ENCODE results near the gene FPR3. TPM values are rescaled to one million over a fixed set of nuclear protein-coding genes. Genes with fewer than 3 reads are reported as not detected.
"Not testable (repeated sequence)": the region's sequence is repeated elsewhere in the genome, so short reads cannot be mapped to it uniquely, and the experiment has no call there.

FPR3 gene
- total RNA-seq, 1 experiment from 2014 or later = not detected

DNA sequence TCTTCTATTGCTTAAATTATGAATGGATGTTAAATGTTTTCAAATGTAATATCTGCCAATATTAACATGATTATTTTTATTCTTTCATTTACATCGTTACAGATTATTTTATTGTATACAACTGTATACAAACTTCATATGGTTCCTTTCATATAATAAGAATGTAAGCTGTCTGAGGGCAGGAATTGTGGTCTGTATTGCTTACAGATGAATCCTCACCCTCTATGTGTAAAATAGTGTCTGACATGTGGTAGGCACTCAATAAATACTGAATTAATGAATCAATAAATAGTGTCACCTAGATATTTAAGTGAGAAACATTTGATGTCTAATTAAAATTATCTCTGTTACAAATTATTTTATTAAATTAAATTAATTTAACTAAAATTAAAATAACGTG, 7.8 kb downstream of the FPR3 start:
- in situ Hi-C loops (cut with HindIII; ENCODE audit: low pct_unique_long_range_greater_than_20kb, low sequenced_read_pairs) = no loop called here

DNA sequence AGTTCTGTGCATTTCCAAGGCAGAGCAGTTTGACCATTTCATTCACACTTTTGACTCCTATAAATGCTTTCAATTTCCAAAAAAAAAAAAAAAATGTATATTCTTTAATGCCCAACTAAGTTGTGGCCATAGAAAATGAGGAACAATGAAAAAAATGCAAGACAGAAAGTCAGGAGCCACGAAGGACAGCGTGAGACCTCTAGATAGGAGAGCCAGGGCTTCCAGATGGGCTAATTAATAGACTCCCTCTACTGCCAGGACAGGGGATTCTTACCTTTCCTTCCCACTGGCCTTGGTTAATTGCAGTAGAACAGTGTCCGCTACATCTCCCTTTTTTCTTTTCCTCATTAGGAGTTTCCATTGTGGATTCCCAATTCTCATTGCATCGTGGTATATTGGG, 8.6 kb downstream of the FPR3 start:
- no peak for DNase-seq (ENCODE audit: low read depth)
- in situ Hi-C loops (cut with HindIII; ENCODE audit: low pct_unique_long_range_greater_than_20kb, low sequenced_read_pairs) = no loop called here

More for the DNA sequence above, 7.8 kb downstream of the FPR3 start:
- no peak for DNase-seq (ENCODE audit: low read depth)

DNA sequence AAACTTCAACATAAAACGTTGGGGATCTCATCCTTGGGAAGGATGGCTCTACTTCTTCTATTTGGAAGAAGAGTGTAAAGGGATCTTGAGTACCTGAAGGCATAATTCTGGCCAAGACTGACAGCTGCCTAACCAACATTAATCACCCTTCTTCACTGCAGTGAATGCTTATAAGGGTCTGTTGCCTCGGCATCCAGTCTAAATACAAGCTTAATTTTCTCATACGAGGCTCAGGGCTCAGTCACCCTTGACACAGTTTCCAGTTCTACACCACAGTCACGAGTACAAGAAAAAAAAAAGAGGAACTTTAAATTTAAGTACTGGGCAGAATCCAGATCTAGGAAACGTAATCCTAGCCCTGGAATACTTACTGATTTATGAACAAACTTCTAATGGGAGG, 9.0 kb downstream of the FPR3 start:
- no peak for DNase-seq (ENCODE audit: low read depth)
- in situ Hi-C loops (cut with HindIII; ENCODE audit: low pct_unique_long_range_greater_than_20kb, low sequenced_read_pairs) = no loop called here

DNA sequence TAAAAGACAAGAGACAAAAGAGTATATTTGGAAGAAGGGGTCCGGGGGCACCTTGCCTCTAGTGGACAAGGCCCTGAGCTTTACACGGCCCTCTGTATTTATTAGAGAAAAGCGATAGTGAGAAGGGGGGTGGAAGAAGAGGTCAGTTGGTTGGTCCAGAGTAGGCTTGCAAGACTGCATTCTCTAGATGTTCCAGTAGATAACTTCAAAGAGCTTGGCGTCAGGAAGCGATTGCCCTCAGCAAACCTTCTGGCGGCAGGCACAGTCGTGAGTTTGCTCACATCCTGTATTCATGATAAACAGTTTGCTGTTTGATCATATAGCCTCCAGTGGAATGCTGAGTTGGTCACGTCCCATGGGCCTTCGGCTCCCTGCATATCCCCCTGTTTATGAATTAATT, 9.8 kb downstream of the FPR3 start:
- in situ Hi-C loops (cut with HindIII; ENCODE audit: low pct_unique_long_range_greater_than_20kb, low sequenced_read_pairs); DNase-seq (ENCODE audit: low read depth): not testable (repeated sequence)

DNA sequence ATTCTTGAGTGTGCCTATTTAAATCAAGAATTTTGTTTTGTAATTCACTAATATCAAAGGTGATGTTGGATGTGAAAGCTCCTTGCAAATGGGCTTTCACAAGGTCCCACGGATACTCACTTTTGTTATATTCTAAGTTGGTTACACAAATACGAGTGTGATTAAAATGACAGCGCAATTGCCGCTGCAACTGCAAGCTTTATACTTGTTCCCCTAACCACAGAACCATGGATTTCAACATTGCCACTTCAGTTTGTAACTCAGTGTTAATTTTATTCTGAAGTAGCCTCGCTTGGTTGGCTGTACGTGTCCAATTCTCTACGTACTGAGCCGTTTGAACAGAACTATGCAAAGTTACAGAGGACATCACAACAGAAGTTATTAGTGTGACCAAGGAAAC, 10.4 kb downstream of the FPR3 start:
- in situ Hi-C loops (cut with HindIII; ENCODE audit: low pct_unique_long_range_greater_than_20kb, low sequenced_read_pairs); DNase-seq (ENCODE audit: low read depth): not testable (repeated sequence)

DNA sequence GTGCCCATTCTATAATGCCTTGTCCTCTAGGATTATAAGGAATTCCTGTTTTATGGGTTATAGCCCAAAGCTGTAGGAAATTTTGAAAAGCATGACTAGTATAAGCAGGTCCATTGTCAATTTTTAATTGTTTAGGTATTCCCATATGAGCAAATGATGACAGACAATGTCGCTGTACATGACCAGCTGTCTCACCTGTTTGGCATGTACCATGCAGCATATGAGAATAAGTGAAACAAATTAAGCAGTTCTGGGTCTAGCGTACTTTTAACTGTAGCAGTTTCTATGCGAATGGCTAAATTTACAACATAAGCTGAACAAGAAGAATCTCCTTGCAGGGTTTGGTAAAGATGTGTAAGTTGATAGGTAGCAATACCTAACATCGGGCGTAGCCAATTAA, 11.6 kb downstream of the FPR3 start:
- in situ Hi-C loops (cut with HindIII; ENCODE audit: low pct_unique_long_range_greater_than_20kb, low sequenced_read_pairs); DNase-seq (ENCODE audit: low read depth): not testable (repeated sequence)

DNA sequence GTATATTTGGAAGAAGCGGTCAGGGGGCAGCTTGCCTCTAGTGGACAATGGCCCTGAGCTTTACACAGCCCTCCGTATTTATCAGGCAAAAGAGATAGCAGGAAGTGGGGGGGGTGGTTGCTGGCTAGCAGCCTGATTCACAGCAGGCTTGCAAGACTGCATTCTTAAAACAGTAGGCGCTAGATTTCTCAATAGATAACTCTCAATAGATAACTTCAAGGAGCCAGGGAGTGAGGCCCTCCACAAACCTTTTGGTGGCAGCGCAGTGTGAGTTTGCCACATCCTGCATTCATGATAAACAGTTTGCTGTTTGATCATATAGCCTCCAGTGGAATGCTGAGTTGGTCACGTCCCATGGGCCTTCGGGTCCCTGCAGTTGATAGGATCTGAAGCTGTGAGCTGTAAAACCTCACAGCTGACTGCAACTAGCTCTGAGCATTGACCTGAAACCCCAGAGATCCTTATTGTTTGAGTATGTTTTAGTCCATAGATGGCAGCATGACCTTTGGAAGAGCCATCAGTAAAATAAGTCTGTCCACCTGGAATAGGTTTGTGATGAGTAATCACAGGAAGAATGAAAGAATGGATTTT, 12.2 kb downstream of the FPR3 start:
- DNase-seq (ENCODE audit: low read depth) = no peak
- in situ Hi-C loops (cut with HindIII; ENCODE audit: low pct_unique_long_range_greater_than_20kb, low sequenced_read_pairs) = no loop called here

DNA sequence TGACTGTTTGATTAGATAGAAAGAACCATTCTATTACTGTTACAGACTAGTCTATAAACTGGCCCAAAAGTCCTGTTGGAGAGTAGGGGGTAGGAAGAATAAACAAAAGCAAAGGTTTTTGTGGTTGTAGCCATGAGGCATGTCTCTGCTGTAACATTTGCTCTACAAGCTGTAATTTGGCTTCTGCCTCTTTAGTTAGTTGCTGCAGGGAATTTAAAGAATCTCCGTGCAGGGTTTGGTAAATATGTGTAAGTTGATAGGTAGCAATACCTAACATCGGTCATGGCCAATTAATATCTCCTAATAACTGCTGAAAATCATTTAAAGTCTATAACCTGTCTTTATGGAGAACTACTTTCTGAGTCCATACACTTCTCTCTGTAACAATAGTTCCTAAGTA, 13.0 kb downstream of the FPR3 start:
- in situ Hi-C loops (cut with HindIII; ENCODE audit: low pct_unique_long_range_greater_than_20kb, low sequenced_read_pairs) = no loop called here
- DNase-seq (ENCODE audit: low read depth) = no peak

DNA sequence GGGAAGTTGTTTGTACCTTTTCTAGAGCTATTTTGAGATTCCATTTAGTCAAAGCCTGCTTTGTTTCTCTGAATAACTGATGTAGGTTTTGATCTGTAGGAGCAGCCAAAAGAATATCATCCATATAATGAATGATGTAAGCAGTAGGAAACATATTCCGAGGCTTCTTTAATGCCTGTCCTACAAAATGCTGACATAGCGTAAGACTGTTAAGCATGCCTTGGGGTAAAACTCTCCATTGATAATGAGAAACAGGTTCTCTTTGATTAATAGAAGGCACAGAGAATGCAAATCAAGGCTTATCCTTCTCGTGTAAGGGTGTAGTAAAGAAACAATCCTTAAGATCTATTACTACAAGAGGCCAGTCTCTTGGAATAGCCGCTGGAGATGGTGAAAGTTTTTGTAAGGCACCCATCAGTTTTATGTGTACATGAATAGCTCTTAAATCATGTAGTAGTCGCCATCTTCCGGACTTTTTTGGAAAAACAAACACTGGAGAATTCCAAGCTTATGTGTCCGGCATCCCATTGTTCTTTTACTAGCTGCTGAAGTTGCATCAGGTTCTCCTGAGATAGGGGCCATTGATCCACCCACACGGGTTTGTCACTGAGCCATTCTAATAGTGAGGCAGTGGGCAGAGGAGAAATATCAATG, 13.5 kb downstream of the FPR3 start:
- DNase-seq (ENCODE audit: low read depth) = no peak

DNA sequence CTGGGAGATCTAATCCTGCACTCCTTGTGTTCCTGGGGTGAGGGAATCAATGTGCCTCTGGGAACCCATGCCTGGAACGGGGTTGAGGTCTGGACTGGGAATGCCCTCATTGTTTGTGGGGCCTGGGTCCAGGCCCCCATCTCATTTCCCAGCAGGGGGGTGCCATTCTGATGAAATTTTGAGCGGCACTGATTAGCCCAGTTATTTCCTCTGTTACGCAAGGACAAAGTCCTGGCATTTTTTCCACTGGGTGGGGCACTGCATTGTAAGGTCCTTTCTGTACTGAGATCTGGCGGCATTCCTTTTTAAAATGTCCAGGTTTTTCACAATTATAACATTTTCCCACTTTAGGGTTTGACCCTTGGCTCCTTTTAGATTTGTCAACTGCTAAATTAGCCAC, 14.8 kb downstream of the FPR3 start:
- in situ Hi-C loops (cut with HindIII; ENCODE audit: low pct_unique_long_range_greater_than_20kb, low sequenced_read_pairs) = no loop called here
- DNase-seq (ENCODE audit: low read depth) = no peak

More for the DNA sequence above, 13.5 kb downstream of the FPR3 start:
- in situ Hi-C loops (cut with HindIII; ENCODE audit: low pct_unique_long_range_greater_than_20kb, low sequenced_read_pairs) = no loop called here

DNA sequence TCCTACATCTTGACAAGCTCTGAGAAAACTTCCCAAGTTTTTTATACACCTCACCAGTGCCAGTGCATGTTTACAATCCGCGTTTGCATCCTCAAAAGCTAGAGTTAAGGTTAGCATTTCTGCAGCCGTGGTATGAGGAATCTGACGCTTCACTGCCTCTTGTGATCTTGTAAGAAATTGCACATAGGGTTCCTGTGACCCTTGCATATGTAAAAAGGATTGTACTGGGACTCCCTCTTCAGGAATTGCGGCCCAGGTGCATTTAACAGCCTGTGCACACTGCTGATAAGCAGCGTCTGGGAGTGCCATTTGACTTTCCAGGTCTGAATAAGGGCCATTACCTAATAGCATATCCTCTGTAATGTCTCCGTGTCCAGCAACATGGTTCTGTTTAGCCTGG, 15.3 kb downstream of the FPR3 start:
- DNase-seq (ENCODE audit: low read depth) = no peak
- in situ Hi-C loops (cut with HindIII; ENCODE audit: low pct_unique_long_range_greater_than_20kb, low sequenced_read_pairs) = no loop called here

DNA sequence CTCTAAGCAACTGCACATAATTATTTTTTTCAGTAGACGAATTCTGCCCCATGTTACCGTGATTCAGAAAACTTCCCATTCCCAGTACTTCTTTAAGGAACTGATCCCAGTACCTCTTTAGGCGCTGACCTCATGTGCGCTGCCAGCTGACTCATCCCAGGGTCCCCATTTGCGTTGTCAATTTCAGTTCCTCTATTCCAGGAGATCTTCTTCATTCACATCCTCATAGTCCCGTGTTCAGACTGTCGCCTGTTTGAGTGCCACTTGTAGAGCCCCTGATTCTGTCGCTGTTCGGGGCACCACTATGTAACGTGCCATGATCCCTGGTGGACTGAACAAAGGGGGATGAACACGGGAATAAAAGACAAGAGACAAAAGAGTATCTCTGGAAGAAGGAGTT, 16.4 kb downstream of the FPR3 start:
- no peak for DNase-seq (ENCODE audit: low read depth)
- in situ Hi-C loops (cut with HindIII; ENCODE audit: low pct_unique_long_range_greater_than_20kb, low sequenced_read_pairs) = no loop called here

DNA sequence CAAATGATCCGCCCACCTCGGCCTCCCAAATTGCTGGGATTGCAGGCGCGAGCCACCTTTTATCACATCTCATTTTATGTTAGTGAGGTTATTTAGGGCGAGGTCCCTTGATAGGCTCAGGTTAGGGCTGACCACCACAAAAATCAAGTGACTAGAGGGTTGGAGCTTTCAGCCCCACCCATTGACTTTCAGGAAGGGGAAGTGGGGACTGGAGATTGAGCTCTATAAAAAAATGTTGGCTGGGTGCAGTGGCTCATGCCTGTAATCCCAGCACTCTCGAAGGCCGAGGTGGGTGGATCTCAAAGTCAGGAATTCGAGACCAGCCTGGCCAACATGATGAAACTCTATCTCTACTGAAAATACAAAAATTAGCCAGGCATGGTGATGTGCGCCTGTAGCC, 20.1 kb downstream of the FPR3 start:
- DNase-seq (ENCODE audit: low read depth) = no peak
- in situ Hi-C loops (cut with HindIII; ENCODE audit: low pct_unique_long_range_greater_than_20kb, low sequenced_read_pairs) = no loop called here

DNA sequence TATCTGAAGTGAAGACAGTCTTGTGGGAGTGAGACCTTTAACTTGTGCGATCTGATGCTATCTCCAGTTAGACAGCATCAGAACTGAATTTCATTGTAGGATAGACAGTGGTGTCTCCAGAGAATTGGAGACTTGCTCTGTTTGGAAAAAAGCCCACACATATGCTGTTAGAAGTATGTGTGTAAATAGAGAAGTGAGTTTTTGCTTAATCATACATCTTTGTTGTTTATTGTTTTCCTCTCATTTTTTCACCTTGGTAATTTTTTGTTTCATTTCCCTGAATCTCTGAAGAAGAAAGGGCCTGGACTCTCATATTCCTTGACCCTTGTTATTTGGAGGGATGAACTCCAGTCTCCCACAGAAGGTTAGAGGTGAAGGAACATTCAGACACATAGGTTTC, 21.8 kb downstream of the FPR3 start:
- no peak for DNase-seq (ENCODE audit: low read depth)

DNA sequence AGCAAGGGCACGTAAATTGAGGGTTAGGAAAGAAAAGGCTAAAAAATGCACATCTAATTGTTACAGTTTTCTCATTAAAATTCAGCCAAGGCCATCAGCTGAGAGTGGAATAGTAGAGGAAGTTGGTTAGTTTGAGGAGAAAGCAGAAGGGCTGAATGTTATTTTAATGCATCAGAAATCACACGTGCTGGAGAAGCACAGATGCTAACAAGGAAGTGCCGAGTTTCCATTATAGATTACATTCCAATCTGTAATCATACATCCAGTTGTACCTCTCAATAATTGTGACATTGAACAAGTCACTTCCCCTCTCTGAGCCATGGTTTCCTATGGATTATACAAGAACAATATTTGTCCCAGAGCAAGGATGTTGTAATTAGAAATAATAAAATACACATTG, 25.1 kb downstream of the FPR3 start:
- in situ Hi-C loops (cut with HindIII; ENCODE audit: low pct_unique_long_range_greater_than_20kb, low sequenced_read_pairs) = no loop called here

More for the DNA sequence above, 21.8 kb downstream of the FPR3 start:
- in situ Hi-C loops (cut with HindIII; ENCODE audit: low pct_unique_long_range_greater_than_20kb, low sequenced_read_pairs) = no loop called here

DNA sequence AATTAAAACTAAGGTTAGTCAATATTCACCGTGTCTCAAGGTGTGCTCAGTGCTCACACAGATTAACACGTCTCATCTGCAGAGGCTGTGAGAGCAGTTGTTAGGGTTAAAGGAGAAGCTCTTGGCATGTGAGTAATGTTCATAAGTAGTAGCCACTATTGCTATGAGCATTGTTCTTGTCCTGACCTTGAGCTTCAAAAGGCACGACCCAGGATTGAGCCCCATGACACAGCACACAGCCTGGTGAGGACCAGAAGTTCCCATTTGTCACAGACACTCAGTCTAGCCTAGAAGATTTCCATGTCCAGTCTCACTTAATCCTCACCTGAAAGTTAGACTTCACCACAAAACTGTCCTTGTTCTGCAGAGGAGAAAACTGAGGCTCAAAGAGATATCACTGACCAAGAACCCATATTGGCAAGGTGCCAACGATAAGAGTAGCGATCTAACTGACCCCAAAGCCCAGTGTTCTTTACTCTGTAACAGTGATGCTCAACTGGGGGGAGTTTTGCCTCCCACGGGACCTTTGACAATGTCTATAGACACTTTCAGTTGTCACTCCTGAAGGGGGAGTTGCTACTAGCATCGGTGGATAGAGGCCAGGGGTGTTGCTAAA, 26.0 kb downstream of the FPR3 start:
- no peak for DNase-seq (ENCODE audit: low read depth)
- in situ Hi-C loops (cut with HindIII; ENCODE audit: low pct_unique_long_range_greater_than_20kb, low sequenced_read_pairs) = no loop called here

More for the DNA sequence above, 25.1 kb downstream of the FPR3 start:
- DNase-seq (ENCODE audit: low read depth) = no peak

DNA sequence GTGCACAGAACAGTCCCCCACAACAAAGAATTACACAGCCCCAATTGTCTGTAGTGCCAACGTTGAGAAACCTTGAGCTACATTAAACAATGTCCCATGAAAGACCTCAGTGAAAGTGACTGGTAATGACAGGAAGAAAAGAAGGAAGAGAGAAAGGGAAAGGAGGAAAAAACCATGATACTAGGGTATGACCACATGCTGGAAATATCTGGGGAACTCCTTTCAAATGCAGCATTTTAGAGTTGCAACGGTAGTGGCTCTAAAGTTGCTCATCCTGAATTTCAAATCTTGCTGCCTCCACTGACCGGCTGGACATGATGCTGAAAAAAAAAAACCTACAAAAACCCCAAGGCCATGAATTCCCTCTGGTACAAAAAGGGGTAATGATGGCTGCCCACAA, 26.5 kb downstream of the FPR3 start:
- in situ Hi-C loops (cut with HindIII; ENCODE audit: low pct_unique_long_range_greater_than_20kb, low sequenced_read_pairs) = no loop called here

DNA sequence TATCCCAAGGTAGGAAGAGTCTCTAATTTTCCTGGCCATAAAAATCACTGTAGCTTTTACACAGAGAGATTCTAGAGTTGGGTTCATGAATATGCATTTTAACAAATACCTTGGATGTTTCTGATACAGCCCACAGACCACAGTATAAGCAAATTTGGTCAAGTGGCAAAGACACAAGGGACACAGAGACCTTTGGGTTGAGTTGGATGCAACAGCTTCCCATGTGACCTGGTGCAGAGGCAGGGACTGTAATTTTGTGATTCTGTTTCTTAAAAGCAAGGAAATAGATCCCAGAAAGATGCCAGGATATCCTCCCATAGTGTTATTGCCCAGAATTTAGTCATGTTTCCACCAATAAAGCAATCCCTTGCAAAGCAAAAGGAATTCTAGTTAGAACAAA, 27.0 kb downstream of the FPR3 start:
- DNase-seq (ENCODE audit: low read depth) = no peak
- in situ Hi-C loops (cut with HindIII; ENCODE audit: low pct_unique_long_range_greater_than_20kb, low sequenced_read_pairs) = no loop called here

More for the DNA sequence above, 26.5 kb downstream of the FPR3 start:
- DNase-seq (ENCODE audit: low read depth) = no peak

DNA sequence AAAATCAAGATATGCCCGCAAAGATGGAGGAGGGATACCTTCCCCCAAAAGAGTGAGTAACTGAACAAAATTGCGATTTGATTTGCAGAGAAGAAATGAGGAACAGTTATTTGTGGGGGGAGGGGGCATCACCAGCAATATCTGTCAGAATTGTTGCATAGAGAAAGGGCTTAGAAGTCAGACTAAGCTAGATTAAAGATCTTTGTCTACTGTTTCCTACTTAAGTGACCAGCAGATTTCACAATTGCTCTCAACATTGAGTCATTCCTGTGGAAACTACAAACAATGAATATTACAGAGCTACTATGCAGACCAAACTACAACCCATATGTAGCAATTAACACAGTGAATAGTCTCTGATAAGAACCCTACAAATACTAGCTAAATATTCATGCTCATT, 27.4 kb downstream of the FPR3 start:
- in situ Hi-C loops (cut with HindIII; ENCODE audit: low pct_unique_long_range_greater_than_20kb, low sequenced_read_pairs) = no loop called here
- DNase-seq (ENCODE audit: low read depth) = no peak

DNA sequence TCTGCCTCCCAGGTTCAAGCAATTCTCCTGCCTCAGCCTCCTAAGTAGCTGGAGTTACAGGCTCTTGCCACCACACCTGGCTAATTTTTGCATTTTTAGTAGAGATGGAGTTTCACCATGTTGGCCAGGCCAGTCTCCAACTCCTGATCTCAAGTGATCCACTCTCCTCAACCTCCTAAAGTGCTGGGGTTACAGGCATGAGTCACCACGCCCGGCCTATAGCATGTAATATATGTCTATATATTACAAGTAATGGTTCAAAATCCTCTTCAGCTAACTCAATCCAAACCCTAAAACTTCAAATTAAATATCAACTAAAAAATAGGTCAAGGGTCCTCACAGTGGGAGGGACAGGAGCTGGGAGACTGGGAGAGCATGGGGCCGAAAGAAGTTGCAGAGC, 28.0 kb downstream of the FPR3 start:
- in situ Hi-C loops (cut with HindIII; ENCODE audit: low pct_unique_long_range_greater_than_20kb, low sequenced_read_pairs) = no loop called here
- no peak for DNase-seq (ENCODE audit: low read depth)

Data from Caki2 (cell line).